DMS153 (cell line): ENCODE results near the gene PPP1R16B.
"Not testable (repeated sequence)": the region's sequence is repeated elsewhere in the genome, so short reads cannot be mapped to it uniquely, and the experiment has no call there.

Source experiments
- DNase-seq: peaks from one replicate; lab custom pipeline; 2025; lab: John Stamatoyannopoulos, UW

The PPP1R16B gene

GRCh38 chr20:38791940-38792339, 13.6 kb upstream of the PPP1R16B start:
- no peak for DNase-seq

DNA sequence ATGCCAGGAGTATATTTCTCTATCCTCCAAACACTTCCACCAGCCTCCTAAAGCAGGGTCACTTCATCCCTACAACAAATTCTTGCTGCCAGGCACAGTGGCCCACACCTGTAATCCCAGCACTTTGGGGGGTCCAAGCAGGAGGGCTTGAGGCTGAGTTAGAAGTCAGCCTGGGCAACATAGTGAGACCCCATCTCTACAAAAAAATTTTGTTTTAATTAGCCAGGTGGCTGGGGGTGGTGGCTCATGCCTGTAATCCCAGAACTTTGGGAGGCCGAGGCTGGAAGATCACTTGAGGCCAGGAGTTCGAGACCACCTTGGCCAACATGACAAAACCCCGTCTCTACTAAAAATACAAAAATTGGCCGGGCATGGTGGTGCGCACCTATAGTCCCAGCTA, 11.4 kb upstream of the PPP1R16B start:
- not testable (repeated sequence) for DNase-seq

DNA sequence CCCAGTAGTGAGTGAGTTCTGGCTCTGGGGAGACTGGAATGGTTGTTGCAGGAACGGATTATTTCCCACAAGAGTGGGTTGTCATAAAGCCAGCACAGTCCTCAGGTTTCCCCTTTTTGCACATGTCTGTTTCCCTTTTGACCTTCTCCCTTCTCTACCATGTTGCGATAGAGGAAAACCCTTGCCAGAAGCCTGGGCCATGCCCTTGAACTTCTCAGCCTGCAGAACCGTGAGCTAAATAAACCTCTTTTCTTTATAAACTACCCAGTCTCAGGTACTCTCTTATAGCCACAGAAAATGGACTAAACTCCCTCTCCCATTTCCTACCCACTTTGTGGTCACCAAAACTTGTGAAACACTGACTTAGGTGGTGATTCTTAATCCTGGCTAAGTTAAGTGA, 7.2 kb upstream of the PPP1R16B start:
- no peak for DNase-seq

- no peak for DNase-seq
Measured at GRCh38 chr20:38799203-38799602, 6.3 kb upstream of the PPP1R16B start.

DNA sequence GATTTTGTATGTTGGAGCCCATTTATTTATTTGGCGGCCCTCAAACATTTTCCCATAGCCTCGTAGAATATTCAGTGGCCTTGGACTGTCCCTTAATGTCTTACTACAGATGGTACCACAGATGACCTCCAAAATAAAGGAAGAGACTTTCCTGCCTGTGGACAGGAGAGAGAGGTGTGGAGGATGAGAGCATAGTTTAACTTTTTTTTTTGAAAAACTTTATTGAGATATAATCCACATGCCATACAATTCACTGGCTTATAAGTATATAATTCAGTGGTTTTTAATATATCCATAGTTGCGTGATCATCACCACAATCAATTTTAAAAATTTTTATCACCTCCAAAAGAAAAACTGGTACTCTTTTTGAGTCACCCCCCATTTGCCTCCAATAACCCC, 4.6 kb upstream of the PPP1R16B start:
- DNase-seq = no peak

GRCh38 chr20:38804221-38804620, 1.3 kb upstream of the PPP1R16B start:
- DNase-seq = no peak

GRCh38 chr20:38804682-38805501, 605 bp upstream of the PPP1R16B start:
- no peak for DNase-seq

DNA sequence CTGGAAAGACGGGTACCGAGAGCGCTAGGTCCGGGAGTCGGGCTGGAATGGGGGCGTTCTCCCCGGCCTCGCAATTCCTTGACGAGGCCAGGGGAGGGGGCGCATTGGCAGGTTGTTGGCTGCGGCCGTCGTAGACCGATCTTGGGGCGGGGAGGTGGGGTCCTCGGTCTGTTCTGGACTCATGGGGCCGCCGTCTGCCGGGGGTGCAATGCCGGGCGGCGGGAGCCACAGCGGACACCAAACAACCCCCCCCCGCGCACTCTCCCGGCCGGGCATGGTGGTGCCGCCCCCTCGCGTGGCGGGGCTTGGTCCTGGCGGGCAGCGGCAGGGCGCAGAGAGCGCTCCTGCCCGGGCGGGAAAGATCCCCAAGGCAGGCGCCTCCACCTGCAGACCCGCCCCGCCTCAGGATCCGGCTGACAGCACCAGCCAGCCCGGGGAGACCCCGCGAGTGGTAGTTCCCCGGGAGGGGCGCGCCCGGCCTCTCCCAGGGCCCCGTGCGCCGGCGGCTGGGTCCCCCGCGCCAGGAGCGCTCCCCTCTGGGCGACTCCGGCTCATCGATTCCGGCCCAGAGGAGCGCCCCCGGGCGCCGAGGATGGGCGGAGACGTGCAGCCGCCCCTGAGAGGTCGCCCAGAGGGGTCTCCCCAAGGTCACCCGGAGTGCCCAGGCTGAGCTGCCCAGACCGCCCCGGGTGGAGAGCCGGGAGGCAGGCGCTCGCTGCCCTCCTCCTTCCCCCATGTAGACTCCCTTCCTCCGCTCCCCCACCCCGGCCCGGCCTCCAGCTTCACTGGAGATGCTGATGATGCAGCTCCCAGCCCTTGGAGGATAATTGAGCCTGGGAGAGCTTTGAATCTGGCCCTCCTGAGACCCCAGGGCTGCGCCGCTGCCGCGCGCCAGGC, 709 bp downstream of the PPP1R16B start:
- no peak for DNase-seq

DNA sequence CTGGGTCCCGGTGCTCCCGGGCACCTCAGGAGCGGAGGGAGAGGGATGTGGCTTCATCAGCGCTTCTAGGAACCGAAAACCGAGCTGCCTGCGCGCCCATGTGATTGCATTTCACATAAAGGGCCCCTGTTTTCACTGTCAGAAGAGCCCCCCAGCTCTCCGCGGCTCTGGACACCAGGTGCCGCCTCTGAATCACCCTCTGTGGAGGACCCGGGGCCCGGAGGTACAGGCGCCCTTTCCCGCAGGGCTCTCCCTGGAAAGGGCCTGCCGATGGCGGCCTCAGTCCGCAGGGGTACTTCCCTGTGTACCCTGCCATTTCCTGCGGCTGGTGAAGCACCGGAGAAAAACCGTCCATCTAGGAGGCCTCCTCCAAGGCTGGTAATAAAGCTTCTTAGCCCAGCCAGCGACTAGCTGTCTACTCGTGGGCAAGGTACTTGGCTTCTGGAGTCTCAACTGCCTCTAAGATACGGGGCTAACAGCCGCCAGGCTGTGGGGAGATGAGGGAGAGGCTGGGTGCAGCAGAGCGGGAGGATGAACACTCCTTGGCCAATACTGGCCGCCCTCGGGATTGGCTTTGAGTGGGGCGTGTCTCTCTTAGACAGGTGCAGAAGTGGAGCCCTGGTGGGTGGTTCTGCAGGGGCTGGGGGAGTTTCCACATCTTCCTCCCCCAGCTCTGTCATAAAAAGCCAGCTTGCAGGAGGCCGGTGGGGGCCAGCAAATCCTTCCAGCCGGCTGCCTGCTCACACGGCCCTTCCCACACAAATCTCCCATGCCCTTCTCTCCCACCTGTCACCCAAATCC, 1.6 kb downstream of the PPP1R16B start:
- no peak for DNase-seq

DNA sequence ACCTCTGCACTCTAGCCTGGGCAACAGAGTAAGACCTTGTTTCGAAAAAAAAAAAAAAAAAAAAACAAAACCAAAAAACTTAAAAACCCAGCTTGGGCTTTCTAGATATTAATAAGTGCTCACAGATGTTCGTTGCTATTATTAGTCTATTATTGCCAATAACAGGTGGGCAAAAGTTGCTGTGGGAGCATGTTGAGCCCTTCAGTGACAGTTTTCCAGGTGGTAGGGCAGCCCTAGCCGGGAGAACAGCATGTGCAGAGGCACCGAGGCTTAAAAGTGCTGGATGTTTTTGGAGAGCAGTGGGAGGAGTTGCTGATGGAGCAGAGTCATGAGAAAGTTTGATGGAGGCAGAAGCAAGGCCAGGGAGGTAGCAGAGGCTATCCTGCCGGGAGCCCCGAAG, 4.4 kb downstream of the PPP1R16B start:
- DNase-seq = no peak

DNA sequence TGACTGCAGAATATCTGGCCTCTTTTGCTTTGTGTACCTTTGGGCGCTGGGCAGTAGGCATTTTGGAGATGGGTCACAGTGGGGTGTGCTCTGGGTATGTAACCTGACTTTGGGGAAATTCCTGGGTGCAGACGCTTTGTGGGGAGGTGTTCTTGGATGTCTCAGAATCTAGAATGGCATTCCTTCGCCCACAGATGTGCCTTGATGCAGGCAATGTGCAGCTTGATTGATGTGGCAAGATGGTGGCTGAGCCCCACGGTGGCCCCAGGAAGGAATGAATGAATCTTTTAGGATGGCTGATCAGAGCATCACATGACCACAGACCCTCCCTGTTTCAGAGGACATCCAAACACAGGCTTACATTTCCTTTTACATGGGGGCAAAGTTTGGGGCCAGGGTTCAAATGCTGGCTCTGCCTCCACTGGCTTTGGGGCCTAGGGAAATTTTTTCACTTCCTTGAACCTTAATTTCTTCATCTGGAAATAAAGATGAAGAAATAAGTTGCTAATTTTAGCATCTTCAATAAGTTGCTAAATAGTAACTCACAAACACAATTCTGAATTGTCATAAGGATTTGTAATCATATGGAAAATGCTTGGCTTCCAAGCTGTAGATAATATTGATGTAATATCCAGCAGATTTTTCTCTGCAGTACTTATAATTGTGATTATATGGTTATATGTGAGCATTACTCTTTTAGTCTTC, 5.6 kb downstream of the PPP1R16B start:
- DNase-seq = no peak

GRCh38 chr20:38811769-38812168, 6.3 kb downstream of the PPP1R16B start:
- no peak for DNase-seq

- no peak for DNase-seq
Measured at GRCh38 chr20:38812182-38812581, 6.7 kb downstream of the PPP1R16B start.

- DNase-seq = no peak
Measured at GRCh38 chr20:38812709-38813573, 7.4 kb downstream of the PPP1R16B start.

- not testable (repeated sequence) for DNase-seq
Measured at GRCh38 chr20:38813574-38813962, 8.1 kb downstream of the PPP1R16B start.

- DNase-seq = no peak
Measured at GRCh38 chr20:38815446-38815845, 9.9 kb downstream of the PPP1R16B start.

DNA sequence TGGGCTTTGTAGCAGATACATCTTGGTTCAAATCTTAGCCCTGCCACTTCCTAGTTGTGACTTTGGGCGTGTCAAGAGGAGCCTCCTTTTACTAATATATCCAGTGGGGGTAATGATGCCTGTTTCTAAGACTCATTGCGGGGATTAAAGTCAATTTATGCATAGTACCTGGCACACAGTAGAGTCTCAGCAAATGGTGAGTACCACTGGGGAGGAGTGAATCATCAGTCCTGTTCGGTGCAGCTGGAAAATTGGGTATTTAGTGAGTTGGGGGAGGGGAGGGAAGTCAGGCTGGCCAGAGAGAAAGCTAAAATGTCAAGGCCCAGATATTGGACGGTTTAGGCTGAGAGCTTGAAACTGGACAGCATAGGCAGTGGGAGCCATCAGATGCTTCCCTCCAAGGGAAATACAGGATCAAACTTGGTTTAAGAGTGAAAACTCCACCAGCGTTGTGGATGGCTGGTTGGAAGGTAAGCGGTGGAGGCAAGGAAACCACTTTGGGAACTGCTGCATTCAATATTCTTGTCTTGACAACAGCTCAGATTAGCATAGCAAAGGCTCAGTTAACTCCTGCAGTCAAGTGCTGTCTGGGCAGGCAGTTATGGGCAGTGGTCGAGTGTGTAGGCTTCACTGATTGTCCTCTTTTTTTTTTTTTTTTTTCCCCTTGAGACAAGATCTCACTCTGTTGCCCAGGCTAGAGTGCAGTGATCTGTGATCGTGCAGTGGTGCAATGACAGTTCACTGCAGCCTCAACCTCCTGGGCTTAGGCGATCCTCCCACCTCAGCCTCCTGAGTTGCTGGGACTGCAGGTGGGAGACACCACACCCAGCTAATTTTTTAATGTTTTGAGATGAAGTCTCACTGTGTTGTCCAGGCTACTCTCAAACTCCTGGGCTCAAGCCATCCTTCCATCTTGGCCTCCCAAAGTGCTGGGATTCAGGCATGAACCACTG, 12.9 kb downstream of the PPP1R16B start:
- DNase-seq = no peak

GRCh38 chr20:38825571-38825900, 20.0 kb downstream of the PPP1R16B start:
- DNase-seq = no peak

- peak; percentile 78 for DNase-seq
Measured at GRCh38 chr20:38825901-38826625, 20.6 kb downstream of the PPP1R16B start.
